Activated naive CD4-positive, alpha-beta T cell treated with anti-CD3 and anti-CD28 coated beads for 36 hours (primary cell): ENCODE measurements around the gene KRTAP1-1. TPM values are rescaled to one million over a fixed set of nuclear protein-coding genes. Genes with fewer than 3 reads are reported as not detected.

Experiments
- CTCF ChIA-PET: fragments of 350-600 bp; sonication (Branson Sonifier 250); formaldehyde crosslinking; loops from one replicate; lab custom pipeline; 2021; ENCODE audit warnings: antibody characterized with exemption; lab: Charles Lee
- DNase-seq: peaks from one replicate; pipeline ENCODE4 v3.0.0-alpha.2; 2020
- H3K27ac Mint-ChIP-seq: one replicate; pipeline ENCODE4 v1.8.0; 2021; ENCODE audit warnings: mild to moderate bottlenecking, mixed read lengths
- H3K27me3 Mint-ChIP-seq: one replicate; pipeline ENCODE4 v1.8.0; 2021; ENCODE audit warnings: low read depth, mixed read lengths
- H3K36me3 Mint-ChIP-seq: one replicate; pipeline ENCODE4 v1.8.0; 2021; ENCODE audit warnings: low read depth, mixed read lengths
- H3K4me1 Mint-ChIP-seq: one replicate; pipeline ENCODE4 v1.8.0; 2021; ENCODE audit warnings: low read depth, mixed read lengths
- H3K4me3 Mint-ChIP-seq: one replicate; pipeline ENCODE4 v1.8.0; 2021; ENCODE audit warnings: mild to moderate bottlenecking, moderate library complexity, mixed read lengths
- H3K9me3 Mint-ChIP-seq: one replicate; pipeline ENCODE4 v1.8.0; 2021; ENCODE audit warnings: mixed read lengths
- intact Hi-C: fragments of 100-400 bp; cut with micrococcal nuclease; formaldehyde crosslinking; loops from one replicate; pipeline ENCODE4 v1.15.1; 2023
- total RNA-seq, 2 experiments: library from RNA; stranded (reverse); gene quantifications; one replicate each; pipeline ENCODE4 v1.2.3, GENCODE V29; 2021

Gene KRTAP1-1
- total RNA-seq, 2 experiments from 2014 or later = not detected

DNA sequence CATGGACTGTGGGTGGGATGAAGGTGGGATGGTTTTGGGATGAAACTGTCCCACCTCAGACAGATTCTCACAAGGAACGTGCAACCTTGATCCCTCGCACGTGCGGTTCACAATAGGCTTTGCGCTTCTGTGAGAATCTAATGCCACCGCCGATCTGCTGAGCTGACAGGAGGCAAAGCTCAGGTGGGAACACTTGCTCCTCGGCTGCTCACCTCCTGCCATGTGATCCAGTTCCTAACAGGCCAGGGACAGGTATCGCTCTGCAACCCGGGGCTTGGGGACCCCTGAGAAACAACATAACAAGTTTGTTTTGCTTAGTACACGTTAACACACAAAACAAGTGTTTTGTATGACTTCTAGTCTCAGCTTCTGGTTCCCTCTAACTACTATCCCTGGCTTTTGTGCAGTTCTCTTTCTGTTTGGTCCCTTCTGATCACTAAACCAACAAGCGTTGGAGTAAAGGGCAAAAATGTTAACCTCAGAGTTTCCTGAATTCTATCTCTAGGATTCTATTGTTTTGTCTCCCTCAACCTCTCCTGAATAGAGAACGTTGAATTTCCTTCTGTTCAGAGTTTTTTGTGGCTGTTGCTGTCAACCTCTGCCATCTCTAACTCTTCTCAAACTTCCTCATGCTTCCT, 24.6 kb downstream of the KRTAP1-1 start:
- Mint-ChIP-seq H3K27me3 (no peaks in the 10 kb centered on the region), H3K36me3 (no peaks in the 10 kb centered on the region), H3K9me3 (no peaks in the 10 kb centered on the region), H3K27ac (no peak overlapping the region), H3K4me1 (no peaks in the 10 kb centered on the region), H3K4me3 (no peak overlapping the region)
- intact Hi-C loops = no loop called here
- no peak for DNase-seq
- CTCF ChIA-PET = no interaction called here

DNA sequence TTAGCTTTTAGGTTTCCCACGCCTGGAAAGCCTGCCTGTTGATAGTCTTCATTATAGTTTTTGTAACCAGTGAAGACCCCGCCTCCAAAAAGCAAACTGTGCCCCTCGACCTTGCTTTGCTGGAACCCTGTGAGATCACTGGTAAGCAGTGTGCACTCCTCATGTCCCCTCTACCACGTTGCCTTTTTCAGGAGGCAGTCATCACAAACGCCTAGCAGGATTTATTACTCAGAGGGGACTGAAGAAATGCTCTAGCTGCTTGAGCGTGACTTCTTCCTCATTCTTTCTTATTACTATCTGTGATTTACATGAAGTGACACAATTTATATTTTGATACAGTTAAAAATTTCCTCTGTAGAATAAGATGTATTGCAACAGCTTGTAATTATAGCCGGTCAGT, 25.8 kb downstream of the KRTAP1-1 start:
- no peak overlapping the region for H3K4me3 Mint-ChIP-seq
- H3K9me3 Mint-ChIP-seq = no peaks in the 10 kb centered on the region
- no peaks in the 10 kb centered on the region for H3K4me1 Mint-ChIP-seq
- no peaks in the 10 kb centered on the region for H3K36me3 Mint-ChIP-seq
- no peak overlapping the region for H3K27ac Mint-ChIP-seq
- CTCF ChIA-PET = no interaction called here
- no peak for DNase-seq
- H3K27me3 Mint-ChIP-seq = no peaks in the 10 kb centered on the region
- intact Hi-C loops = no loop called here

DNA sequence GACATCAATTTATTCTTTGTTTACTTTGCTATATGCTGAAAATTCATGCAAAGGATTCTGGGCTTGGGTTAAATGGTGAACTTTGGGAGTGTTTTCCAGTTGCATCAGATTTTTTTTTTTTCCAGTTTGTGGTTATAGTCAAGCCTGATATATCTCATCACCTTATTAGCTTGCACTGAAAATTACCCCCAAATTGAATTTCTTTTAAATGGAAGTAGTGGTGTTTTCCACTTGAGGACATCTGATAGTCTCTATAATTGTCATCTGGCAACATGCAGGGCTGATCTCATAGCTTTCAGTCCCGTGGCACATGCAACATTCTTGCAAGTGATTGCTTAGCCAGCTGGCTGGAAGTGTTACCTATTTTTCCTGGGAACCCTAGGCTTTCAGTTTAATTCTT, 27.6 kb downstream of the KRTAP1-1 start:
- Mint-ChIP-seq H3K27me3 (no peaks in the 10 kb centered on the region), H3K9me3 (no peaks in the 10 kb centered on the region), H3K36me3 (no peaks in the 10 kb centered on the region), H3K27ac (no peak overlapping the region), H3K4me3 (no peak overlapping the region), H3K4me1 (no peaks in the 10 kb centered on the region)
- intact Hi-C loops = no loop called here
- DNase-seq = no peak
- CTCF ChIA-PET = no interaction called here

DNA sequence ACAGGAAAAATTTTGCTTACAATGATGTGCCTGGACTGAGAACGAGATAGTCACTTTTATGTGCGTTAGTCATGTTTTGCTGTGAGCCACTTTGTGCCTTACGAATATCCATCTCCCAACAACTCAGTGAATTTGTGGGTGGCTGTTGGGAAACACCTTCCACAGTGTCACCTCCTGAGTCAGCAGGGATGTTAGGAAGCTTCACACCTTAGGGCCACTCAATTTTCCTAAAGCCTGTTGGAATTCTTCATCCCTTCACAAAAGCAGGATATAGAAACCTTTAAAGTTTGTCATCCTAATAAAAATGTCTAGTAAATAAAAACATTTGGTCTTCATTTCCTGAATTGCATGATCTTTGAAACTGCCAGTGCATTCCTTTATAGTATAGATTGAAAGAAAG, 28.1 kb downstream of the KRTAP1-1 start:
- no peaks in the 10 kb centered on the region for H3K36me3 Mint-ChIP-seq
- no peak overlapping the region for H3K4me3 Mint-ChIP-seq
- H3K27me3 Mint-ChIP-seq = no peaks in the 10 kb centered on the region
- intact Hi-C loops = no loop called here
- H3K4me1 Mint-ChIP-seq = no peaks in the 10 kb centered on the region
- CTCF ChIA-PET = no interaction called here
- no peak overlapping the region for H3K27ac Mint-ChIP-seq
- H3K9me3 Mint-ChIP-seq = no peaks in the 10 kb centered on the region
- no peak for DNase-seq

DNA sequence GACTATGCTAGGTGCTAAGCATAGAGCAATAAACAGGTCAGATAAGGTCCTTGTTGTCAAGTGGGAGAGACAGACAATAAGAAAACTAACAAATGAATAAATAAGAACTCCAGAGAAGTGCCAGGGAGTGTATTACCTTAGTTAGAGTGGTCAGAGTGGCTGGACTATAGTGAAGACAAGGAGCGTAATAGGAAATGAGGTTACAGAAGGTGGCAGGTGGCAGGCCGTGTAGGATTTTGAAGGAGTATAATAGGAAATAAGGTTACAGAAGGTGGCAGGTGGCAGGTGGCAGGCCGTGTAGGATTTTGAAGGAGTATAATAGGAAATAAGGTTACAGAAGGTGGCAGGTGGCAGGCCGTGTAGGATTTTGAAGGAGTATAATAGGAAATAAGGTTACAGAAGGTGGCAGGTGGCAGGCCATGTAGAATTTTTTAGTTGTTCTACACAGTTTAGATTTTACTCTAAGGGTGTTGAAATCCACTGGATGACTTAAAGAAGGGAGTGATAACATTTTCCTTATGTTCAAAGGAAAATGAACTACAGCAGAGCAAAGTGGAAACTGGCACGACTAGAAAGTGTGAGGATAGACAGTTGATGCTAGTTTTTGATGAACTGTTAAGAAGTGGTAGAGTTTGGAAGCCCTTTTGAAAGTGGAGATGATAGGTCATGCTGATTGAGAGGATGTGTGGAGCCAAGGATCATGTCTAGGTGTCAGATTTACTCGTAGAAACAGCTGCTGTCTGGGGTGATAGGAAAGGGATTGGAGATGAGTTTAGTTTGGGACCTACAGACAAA, 28.7 kb downstream of the KRTAP1-1 start:
- intact Hi-C loops = no loop called here
- no peaks in the 10 kb centered on the region for H3K27me3 Mint-ChIP-seq
- no peak for DNase-seq
- no peaks in the 10 kb centered on the region for H3K9me3 Mint-ChIP-seq
- H3K4me3 Mint-ChIP-seq = no peak overlapping the region
- no peaks in the 10 kb centered on the region for H3K36me3 Mint-ChIP-seq
- H3K27ac Mint-ChIP-seq = no peak overlapping the region
- CTCF ChIA-PET = no interaction called here
- H3K4me1 Mint-ChIP-seq = no peaks in the 10 kb centered on the region

DNA sequence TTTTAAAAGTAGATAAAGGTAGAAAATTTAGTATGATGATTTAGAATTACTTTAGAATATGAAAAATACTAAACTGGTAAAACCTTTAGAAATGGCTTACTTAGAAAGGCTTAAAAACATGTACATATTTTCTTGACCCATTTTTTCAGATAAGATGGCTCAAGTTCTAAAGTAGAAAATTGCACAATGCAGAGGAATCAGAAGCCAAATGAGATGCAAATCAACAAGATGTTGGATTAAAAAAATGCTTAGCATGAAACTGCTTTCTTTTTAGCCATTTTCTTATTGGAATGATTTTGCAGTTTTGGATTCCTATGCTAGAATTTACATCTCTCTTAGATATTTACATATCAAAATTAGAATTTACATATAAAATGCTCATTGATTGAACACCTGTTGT, 30.8 kb downstream of the KRTAP1-1 start:
- DNase-seq = no peak
- H3K9me3 Mint-ChIP-seq = no peaks in the 10 kb centered on the region
- H3K36me3 Mint-ChIP-seq = no peaks in the 10 kb centered on the region
- H3K4me3 Mint-ChIP-seq = no peak overlapping the region
- no peaks in the 10 kb centered on the region for H3K27me3 Mint-ChIP-seq
- H3K4me1 Mint-ChIP-seq = no peaks in the 10 kb centered on the region
- H3K27ac Mint-ChIP-seq = no peak overlapping the region
- CTCF ChIA-PET = interaction anchor here (0.6 kb wide), 1 partner anchor 15 kb away, joined by 3 read pairs; no protein-coding TSS in a partner anchor
- intact Hi-C loops = no loop called here

DNA sequence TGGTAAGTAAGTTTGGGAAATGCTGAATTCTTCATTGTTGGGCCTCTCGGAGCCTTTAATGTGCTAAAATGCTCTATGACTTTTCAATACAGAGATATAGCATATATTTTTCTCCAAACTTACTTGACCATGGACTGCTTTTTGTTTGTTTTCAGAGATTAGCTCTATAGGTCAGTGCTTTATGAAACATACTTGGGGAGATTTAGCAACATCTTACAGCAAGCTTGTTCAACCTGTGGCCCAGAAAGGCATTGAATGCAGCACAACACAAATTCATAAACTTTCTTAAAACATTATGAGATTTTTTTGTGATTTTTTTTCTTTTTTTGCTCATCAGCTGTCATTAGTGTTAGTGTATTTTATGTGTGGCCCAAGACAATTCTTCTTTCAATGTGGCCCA, 31.3 kb downstream of the KRTAP1-1 start:
- DNase-seq = no peak
- Mint-ChIP-seq H3K4me1 (no peaks in the 10 kb centered on the region), H3K9me3 (no peaks in the 10 kb centered on the region), H3K4me3 (no peak overlapping the region), H3K36me3 (no peaks in the 10 kb centered on the region), H3K27ac (no peak overlapping the region), H3K27me3 (no peaks in the 10 kb centered on the region)
- intact Hi-C loops = no loop called here
- CTCF ChIA-PET = interaction anchor here (0.6 kb wide), 1 partner anchor 14 kb away, joined by 3 read pairs; no protein-coding TSS in a partner anchor

DNA sequence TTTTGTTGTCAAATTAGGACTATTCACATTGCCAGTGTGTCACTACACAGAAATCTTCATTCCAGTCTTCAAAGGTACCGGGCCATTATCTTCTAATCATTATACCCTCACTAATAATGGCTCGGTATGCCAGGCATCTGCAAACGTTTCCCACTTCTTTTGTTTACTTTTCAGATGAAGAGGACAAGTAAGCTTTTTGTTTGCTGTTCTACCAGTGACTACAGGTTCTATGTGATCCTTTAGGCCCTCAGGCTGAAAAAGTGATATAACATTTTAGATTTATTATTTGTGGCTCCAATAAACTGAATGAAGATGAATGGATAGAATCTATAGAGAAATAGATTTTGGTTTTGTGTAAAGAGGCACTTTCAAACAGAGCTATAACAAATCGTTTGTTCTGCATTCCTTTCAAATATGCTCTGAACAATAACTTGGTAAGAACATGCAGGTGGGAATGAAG, 31.9 kb downstream of the KRTAP1-1 start:
- no peak overlapping the region for H3K4me3 Mint-ChIP-seq
- H3K27ac Mint-ChIP-seq = no peak overlapping the region
- no peak for DNase-seq
- no peaks in the 10 kb centered on the region for H3K9me3 Mint-ChIP-seq
- H3K4me1 Mint-ChIP-seq = no peaks in the 10 kb centered on the region
- intact Hi-C loops = no loop called here
- H3K36me3 Mint-ChIP-seq = no peaks in the 10 kb centered on the region
- CTCF ChIA-PET = no interaction called here
- no peaks in the 10 kb centered on the region for H3K27me3 Mint-ChIP-seq

DNA sequence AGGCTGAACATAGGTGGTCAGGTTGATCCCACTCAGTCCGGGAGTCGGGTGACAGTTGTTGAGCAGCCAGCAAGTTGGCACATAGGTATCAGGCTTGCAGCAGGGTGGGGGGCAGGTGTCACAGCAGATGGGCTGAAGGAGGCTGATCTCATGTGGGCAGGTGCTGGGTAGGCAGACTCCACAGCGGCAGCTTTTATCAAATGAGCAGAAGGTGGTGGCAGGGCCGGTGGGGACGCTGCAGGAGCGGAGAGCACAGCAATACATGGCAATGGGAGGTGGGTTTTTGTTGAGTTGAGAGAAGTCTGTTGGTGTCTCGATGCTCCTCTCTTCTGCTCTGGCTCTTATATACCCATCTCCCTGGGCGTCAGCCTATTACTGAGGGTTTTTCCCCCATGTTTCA, 32.4 kb downstream of the KRTAP1-1 start, which contains the start of gene KRTAP3-1:
Gene KRTAP3-1 (minus strand): TSS at position 318 of the 400 bp plus-strand sequence. CDS start 54 bp downstream, at position 264.
- no peak for DNase-seq
- Mint-ChIP-seq H3K27ac (no peak within 1 kb of the TSS), H3K4me1 (no peaks in the 10 kb centered on the region), H3K9me3 (no peaks in the 10 kb centered on the region), H3K36me3 (no peaks in the 10 kb centered on the region), H3K27me3 (no peaks in the 10 kb centered on the region), H3K4me3 (no peak within 1 kb of the TSS)
- intact Hi-C loops = no loop called here
- CTCF ChIA-PET = no interaction called here

DNA sequence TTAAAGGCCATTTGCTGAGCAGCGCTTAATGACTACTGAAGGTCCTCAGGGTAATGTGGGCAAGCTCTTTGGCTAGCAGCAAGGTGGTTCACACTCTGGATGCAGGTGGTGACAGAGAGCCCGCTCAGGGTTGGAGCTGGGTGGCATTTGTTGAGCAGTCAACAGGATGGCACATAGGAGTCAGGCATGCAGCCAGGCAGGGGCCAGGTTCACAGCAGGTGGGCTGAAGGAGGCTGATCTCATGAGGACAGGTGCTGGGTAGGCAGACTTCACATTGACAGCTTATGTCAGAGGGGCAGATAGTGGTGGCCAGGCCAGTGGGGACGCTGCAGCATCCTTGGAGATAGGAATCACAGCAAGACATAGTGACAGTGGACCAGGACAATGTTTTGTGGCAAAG, 36.9 kb downstream of the KRTAP1-1 start:
- intact Hi-C loops = no loop called here
- Mint-ChIP-seq H3K27me3 (peaks cover 4% of the 10 kb centered on the region), H3K4me3 (no peak overlapping the region), H3K9me3 (no peaks in the 10 kb centered on the region), H3K4me1 (no peaks in the 10 kb centered on the region), H3K36me3 (no peaks in the 10 kb centered on the region), H3K27ac (no peak overlapping the region)
- CTCF ChIA-PET = no interaction called here
- DNase-seq = no peak

DNA sequence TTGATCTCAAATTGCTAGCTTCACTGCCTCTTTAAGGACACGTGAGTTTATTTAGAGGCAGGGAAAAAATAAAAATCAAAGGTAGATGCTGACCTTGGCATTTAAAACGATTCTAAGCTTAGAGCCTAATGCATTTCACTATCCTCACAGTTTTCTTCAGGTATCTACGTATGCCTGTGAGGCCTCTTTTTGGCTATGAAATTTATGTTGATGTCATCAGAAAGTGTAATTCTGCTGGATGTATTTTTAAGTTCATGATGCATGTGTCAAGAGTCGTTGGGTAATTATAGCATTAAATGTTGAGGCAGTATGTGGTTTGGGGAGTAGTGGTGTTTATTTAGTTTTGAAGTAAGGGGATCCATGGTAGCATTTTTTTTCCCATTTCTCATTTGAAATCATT, 37.3 kb downstream of the KRTAP1-1 start:
- Mint-ChIP-seq H3K36me3 (no peaks in the 10 kb centered on the region), H3K27me3 (peaks cover 5% of the 10 kb centered on the region), H3K27ac (no peak overlapping the region), H3K9me3 (no peaks in the 10 kb centered on the region), H3K4me1 (no peaks in the 10 kb centered on the region), H3K4me3 (no peak overlapping the region)
- CTCF ChIA-PET = no interaction called here
- intact Hi-C loops = no loop called here
- DNase-seq = no peak

DNA sequence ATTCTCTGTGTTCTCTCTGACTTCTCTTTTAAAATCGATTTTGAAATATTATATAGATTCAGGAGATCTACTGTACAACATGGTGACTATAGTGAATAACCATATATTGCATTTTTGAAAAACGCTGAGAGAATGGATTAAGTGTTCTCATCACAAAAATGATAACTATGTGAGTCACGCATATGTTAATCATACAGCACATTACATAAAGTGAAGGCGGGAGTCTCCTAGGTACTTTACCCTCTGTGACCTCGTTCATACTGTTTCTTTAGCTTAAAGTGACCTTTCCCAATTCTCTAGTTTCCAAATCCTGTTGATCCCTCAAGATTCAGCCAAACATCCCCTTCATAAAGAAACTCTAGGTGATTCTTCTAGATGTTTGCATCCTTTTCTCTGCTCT, 38.4 kb downstream of the KRTAP1-1 start:
- Mint-ChIP-seq H3K27ac (no peak overlapping the region), H3K4me1 (no peaks in the 10 kb centered on the region)

DNA sequence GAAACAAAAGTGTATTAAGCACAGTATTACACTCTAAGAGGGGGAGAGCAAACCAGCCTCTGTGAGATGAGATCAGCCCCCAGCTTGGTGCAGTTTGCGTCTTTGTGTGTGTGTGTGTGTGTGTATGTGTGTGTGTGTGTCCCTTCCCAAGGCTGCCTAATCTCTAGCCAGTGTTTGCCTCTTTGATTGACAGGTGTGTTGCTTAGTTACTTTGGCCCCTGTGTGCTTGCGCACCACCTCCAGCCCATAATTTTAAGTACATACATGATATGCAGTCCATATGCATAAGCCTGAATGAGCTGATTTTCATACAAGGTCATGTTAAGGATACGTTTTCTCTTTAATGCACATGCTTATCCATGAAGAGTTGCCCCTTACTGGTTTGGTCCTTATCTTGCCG, 39.5 kb downstream of the KRTAP1-1 start:
- no peak for DNase-seq
- no peaks in the 10 kb centered on the region for H3K4me1 Mint-ChIP-seq
- intact Hi-C loops = no loop called here
- no peak overlapping the region for H3K4me3 Mint-ChIP-seq
- H3K9me3 Mint-ChIP-seq = no peaks in the 10 kb centered on the region
- no peak overlapping the region for H3K27ac Mint-ChIP-seq
- no peaks in the 10 kb centered on the region for H3K36me3 Mint-ChIP-seq
- H3K27me3 Mint-ChIP-seq = peaks cover 14% of the 10 kb centered on the region
- CTCF ChIA-PET = no interaction called here

More for the DNA sequence above, 38.4 kb downstream of the KRTAP1-1 start:
- CTCF ChIA-PET = no interaction called here
- Mint-ChIP-seq H3K36me3 (no peaks in the 10 kb centered on the region), H3K27me3 (peaks cover 9% of the 10 kb centered on the region), H3K4me3 (no peak overlapping the region), H3K9me3 (no peaks in the 10 kb centered on the region)
- no peak for DNase-seq
- intact Hi-C loops = no loop called here
